GM21717 (cell line): Measurements from ENCODE around the gene ADGRE1.

Experiments
- ATAC-seq: cut with Tn5 transposase; IDR thresholded peaks from one replicate; pipeline ENCODE4 v1.9.1; 2021; ENCODE audit warnings: mild to moderate bottlenecking, moderate library complexity; ENCODE audit not compliant: unreplicated experiment

The ADGRE1 gene

GRCh38 chr19:6955082-6955481, 67.7 kb downstream of the ADGRE1 start:
- ATAC-seq, result no peak

- ATAC-seq, result no peak
Observed at GRCh38 chr19:6956573-6956972, 69.2 kb downstream of the ADGRE1 start.

- no peak for ATAC-seq
Observed at GRCh38 chr19:6958791-6959190, 71.4 kb downstream of the ADGRE1 start.

- no peak for ATAC-seq
Observed at GRCh38 chr19:6963244-6963852, 76.0 kb downstream of the ADGRE1 start.

GRCh38 chr19:6963937-6964336, 76.6 kb downstream of the ADGRE1 start:
- ATAC-seq, result no peak

GRCh38 chr19:6967967-6968366, 80.6 kb downstream of the ADGRE1 start:
- no peak for ATAC-seq

GRCh38 chr19:6969490-6969889, 82.1 kb downstream of the ADGRE1 start:
- no peak for ATAC-seq

GRCh38 chr19:6970021-6970420, 82.6 kb downstream of the ADGRE1 start:
- ATAC-seq, result no peak

- ATAC-seq, result no peak
Observed at GRCh38 chr19:6970443-6970842, 83.1 kb downstream of the ADGRE1 start.

- no peak for ATAC-seq
Observed at GRCh38 chr19:6971366-6971765, 84.0 kb downstream of the ADGRE1 start.

GRCh38 chr19:6976197-6976596, 88.8 kb downstream of the ADGRE1 start:
- ATAC-seq, result no peak

GRCh38 chr19:6979399-6979798, 92.0 kb downstream of the ADGRE1 start:
- ATAC-seq, result no peak

- ATAC-seq, result no peak
Observed at GRCh38 chr19:6983448-6983847, 96.1 kb downstream of the ADGRE1 start.

- no peak for ATAC-seq
Observed at GRCh38 chr19:6987850-6988249, 100.5 kb downstream of the ADGRE1 start.

GRCh38 chr19:6988257-6988656, 100.9 kb downstream of the ADGRE1 start:
- no peak for ATAC-seq
